ENCODE results near the gene TNFAIP3.

TNFAIP3 gene

DNA sequence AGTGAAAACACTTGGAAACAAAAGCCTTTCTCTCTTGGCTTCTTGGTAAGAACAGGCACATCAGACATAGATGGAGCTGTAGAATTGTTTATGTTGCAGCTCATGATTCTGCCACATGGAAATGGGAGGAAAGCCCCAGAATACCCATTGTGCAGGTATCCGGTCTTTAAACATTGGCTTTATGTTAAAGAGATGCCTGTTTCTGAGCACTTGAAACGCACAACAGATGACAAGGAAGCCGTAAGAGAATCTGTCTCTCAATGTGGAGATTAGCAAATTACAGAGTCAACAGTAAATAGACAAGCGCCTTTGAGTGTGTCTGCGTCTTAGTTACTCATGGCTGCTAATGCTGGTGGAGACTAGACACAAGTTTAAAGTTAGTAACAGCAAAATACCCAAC is 10.5 kb downstream of the TNFAIP3 start:
- no peak for DNase-seq (ENCODE audit: low read depth)
- no peak overlapping the region for H3K4me3 ChIP-seq (ENCODE audit: low read length)
- no peak for TF ChIP-seq CTCF (IDR thresholded peaks at IDR 0.05; ENCODE audit: insufficient read depth, low read depth, low read length, missing control alignments)

DNA sequence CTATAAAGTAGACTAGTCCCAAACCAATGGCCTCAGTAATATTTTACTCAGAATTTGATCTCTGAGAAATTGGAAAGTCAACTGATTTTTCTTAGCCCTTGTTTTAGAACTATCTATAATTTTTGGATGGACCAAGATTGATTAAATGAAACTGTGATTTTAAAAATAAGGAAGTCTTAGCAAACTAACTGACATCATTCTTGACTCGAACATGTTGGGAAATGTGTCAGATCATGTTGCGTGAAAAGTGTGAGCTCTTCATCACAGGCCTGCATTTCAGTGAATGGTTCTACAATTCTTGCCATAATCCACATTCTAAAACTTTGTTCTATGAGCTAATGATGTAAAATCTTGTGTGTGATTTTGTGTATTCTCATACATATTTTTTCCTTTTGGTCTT is 11.0 kb downstream of the TNFAIP3 start:
- H3K4me3 ChIP-seq (ENCODE audit: low read length), result no peak overlapping the region
- no peak for DNase-seq (ENCODE audit: low read depth)
- no peak for TF ChIP-seq CTCF (IDR thresholded peaks at IDR 0.05; ENCODE audit: insufficient read depth, low read depth, low read length, missing control alignments)

- no peak overlapping the region for H3K4me3 ChIP-seq (ENCODE audit: low read length)
- DNase-seq (ENCODE audit: low read depth), result no peak
- peak; percentile 23 for TF ChIP-seq CTCF (IDR thresholded peaks at IDR 0.05; ENCODE audit: insufficient read depth, low read depth, low read length, missing control alignments)
Observed at GRCh38 chr6:137878486-137879285, 11.6 kb downstream of the TNFAIP3 start.

GRCh38 chr6:137879299-137879698 is 12.2 kb downstream of the TNFAIP3 start:
- TF ChIP-seq CTCF (IDR thresholded peaks at IDR 0.05; ENCODE audit: insufficient read depth, low read depth, low read length, missing control alignments), result no peak
- no peak for DNase-seq (ENCODE audit: low read depth)
- H3K4me3 ChIP-seq (ENCODE audit: low read length), result no peak overlapping the region

GRCh38 chr6:137879885-137880745 is 13.1 kb downstream of the TNFAIP3 start:
- no peak for DNase-seq (ENCODE audit: low read depth)
- no peak for TF ChIP-seq CTCF (IDR thresholded peaks at IDR 0.05; ENCODE audit: insufficient read depth, low read depth, low read length, missing control alignments)
- H3K4me3 ChIP-seq (ENCODE audit: low read length), result no peak overlapping the region

DNA sequence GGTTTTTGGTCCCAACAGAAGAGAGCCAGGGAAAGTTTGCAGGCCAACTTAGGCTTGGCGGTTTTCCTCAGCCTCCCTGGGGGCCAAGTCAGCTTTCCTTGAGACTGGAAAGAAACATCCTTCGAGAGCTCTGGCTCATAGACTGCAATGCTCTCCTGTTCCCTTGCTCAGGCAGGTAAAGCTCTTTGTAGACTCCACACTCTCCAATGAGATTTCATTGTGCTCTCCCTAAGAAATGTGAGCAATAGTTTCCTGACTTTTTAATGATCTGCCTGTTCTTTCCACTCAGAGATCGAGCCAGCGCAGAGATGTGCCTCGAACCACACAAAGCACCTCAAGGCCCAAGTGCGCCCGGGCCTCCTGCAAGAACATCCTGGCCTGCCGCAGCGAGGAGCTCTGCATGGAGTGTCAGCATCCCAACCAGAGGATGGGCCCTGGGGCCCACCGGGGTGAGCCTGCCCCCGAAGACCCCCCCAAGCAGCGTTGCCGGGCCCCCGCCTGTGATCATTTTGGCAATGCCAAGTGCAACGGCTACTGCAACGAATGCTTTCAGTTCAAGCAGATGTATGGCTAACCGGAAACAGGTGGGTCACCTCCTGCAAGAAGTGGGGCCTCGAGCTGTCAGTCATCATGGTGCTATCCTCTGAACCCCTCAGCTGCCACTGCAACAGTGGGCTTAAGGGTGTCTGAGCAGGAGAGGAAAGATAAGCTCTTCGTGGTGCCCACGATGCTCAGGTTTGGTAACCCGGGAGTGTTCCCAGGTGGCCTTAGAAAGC is 13.9 kb downstream of the TNFAIP3 start:
- TF ChIP-seq CTCF (IDR thresholded peaks at IDR 0.05; ENCODE audit: insufficient read depth, low read depth, low read length, missing control alignments), result no peak
- no peak overlapping the region for H3K4me3 ChIP-seq (ENCODE audit: low read length)
- no peak for DNase-seq (ENCODE audit: low read depth)
